T-helper 2 cell treated with Interferon-gamma antibody and Interleukin-4, amounts not matched to agents 100 ng/mL and 5 ng/mL, for 36 hours (primary cell): ENCODE measurements around the gene PRKCH. TPM values are rescaled to one million over a fixed set of nuclear protein-coding genes. Genes with fewer than 3 reads are reported as not detected.

Experiments
- intact Hi-C: fragments of 100-400 bp; cut with micrococcal nuclease; formaldehyde crosslinking; loops from one replicate; pipeline ENCODE4 v1.15.1; 2023
- total RNA-seq: library from RNA; stranded (reverse); gene quantifications from 2 replicates; pipeline ENCODE4 v1.2.3, GENCODE V29; 2022

Gene PRKCH
- total RNA-seq, 1 donor from 2014 or later = 169 TPM

GRCh38 chr14:61502459-61503093 is 181.2 kb downstream of the PRKCH start:
- intact Hi-C loops = loop anchor here (1.0 kb wide), 1 partner anchor 26 kb away; no protein-coding TSS in a partner anchor

GRCh38 chr14:61503167-61503801 is 181.9 kb downstream of the PRKCH start:
- intact Hi-C loops = loop anchor here (1.0 kb wide), 1 partner anchor 27 kb away; no protein-coding TSS in a partner anchor

GRCh38 chr14:61504901-61505300 is 183.5 kb downstream of the PRKCH start:
- intact Hi-C loops = no loop called here

- intact Hi-C loops = no loop called here
Measured at GRCh38 chr14:61505815-61506809, 184.7 kb downstream of the PRKCH start.

- intact Hi-C loops = no loop called here
Measured at GRCh38 chr14:61508526-61508925, 187.1 kb downstream of the PRKCH start.

GRCh38 chr14:61510736-61511557 is 189.6 kb downstream of the PRKCH start:
- intact Hi-C loops = no loop called here

- intact Hi-C loops = no loop called here
Measured at GRCh38 chr14:61511558-61511948, 190.2 kb downstream of the PRKCH start.

GRCh38 chr14:61512026-61512834 is 190.9 kb downstream of the PRKCH start:
- intact Hi-C loops = no loop called here

- intact Hi-C loops = no loop called here
Measured at GRCh38 chr14:61513986-61514830, 192.8 kb downstream of the PRKCH start.

- intact Hi-C loops = no loop called here
Measured at GRCh38 chr14:61514927-61515326, 193.5 kb downstream of the PRKCH start.

- intact Hi-C loops = no loop called here
Measured at GRCh38 chr14:61515436-61516117, 194.2 kb downstream of the PRKCH start.

GRCh38 chr14:61516118-61516743 is 194.9 kb downstream of the PRKCH start:
- intact Hi-C loops = no loop called here

GRCh38 chr14:61516964-61517653 is 195.7 kb downstream of the PRKCH start:
- intact Hi-C loops = no loop called here

GRCh38 chr14:61517911-61518384 is 196.6 kb downstream of the PRKCH start:
- intact Hi-C loops = no loop called here

- intact Hi-C loops = no loop called here
Measured at GRCh38 chr14:61518403-61518802, 197.0 kb downstream of the PRKCH start.

GRCh38 chr14:61519106-61519505 is 197.7 kb downstream of the PRKCH start:
- intact Hi-C loops = no loop called here

- intact Hi-C loops = no loop called here
Measured at GRCh38 chr14:61519735-61520134, 198.4 kb downstream of the PRKCH start.
